Esophagus muscularis mucosa (tissue), 4 donors: ENCODE measurements around the gene NAE1.

Experiments used
- EP300 ChIP-seq: sonication (generic); formaldehyde crosslinking; IDR thresholded peaks from one replicate; pipeline ENCODE4 v1.6.1; 2017; ENCODE audit warnings: antibody characterized with exemption
- POLR2A ChIP-seq: fragments of 450-650 bp; IDR thresholded peaks from one replicate; pipeline ENCODE4 v1.6.1; 2017; ENCODE audit warnings: antibody characterized with exemption, moderate library complexity, mild to moderate bottlenecking, low read depth
- POLR2AphosphoS5 ChIP-seq, 2 donors: sonication (generic); formaldehyde crosslinking; IDR thresholded peaks; one replicate each; pipeline ENCODE4 v1.6.1; 2017; ENCODE audit warnings: antibody characterized with exemption in 2 of 2
- TF ChIP-seq, protein P1 (sequence below), 3 experiments: fragments of 200-600 bp in 2 of 3; fragments of 450-650 bp in 1 of 3; sonication (generic) in 2 of 3; IDR thresholded peaks; one replicate each; pipeline ENCODE4 v1.5.1; 2017 to 2019; ENCODE audit warnings: antibody characterized with exemption in 3 of 3, mild to moderate bottlenecking in 2 of 3, moderate library complexity in 1 of 3

DNA sequence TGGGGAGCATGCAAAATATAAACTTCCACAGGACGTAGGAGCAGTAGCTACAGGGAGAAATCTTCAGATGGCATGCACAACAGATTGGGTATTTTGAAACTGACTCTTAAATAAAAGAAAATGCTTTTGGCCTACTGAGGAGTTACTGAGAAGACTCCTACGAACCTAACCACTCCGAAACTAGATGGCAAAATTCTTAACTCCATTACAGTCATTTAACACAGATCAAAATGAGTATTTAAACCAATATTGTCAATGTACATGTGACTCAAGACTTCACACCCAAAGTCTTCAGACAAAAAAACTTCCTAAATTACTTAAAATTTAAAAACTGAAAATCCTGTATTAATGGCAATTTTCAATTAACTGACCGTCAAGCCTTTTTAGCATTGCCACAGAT, 21.0 kb downstream of the NAE1 start:
- TF ChIP-seq, protein P1, sequence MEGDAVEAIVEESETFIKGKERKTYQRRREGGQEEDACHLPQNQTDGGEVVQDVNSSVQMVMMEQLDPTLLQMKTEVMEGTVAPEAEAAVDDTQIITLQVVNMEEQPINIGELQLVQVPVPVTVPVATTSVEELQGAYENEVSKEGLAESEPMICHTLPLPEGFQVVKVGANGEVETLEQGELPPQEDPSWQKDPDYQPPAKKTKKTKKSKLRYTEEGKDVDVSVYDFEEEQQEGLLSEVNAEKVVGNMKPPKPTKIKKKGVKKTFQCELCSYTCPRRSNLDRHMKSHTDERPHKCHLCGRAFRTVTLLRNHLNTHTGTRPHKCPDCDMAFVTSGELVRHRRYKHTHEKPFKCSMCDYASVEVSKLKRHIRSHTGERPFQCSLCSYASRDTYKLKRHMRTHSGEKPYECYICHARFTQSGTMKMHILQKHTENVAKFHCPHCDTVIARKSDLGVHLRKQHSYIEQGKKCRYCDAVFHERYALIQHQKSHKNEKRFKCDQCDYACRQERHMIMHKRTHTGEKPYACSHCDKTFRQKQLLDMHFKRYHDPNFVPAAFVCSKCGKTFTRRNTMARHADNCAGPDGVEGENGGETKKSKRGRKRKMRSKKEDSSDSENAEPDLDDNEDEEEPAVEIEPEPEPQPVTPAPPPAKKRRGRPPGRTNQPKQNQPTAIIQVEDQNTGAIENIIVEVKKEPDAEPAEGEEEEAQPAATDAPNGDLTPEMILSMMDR (IDR thresholded peaks at IDR 0.05): no peak
- TF ChIP-seq POLR2A (no peak), EP300 (no peak), POLR2AphosphoS5 (IDR thresholded peaks at IDR 0.05) (no peak)
